Activated CD8-positive, alpha-beta memory T cell treated with anti-CD3 and anti-CD28 coated beads for 48 hours (primary cell): ENCODE measurements around the gene ACOT2.
"Not testable (repeated sequence)": the region's sequence is repeated elsewhere in the genome, so short reads cannot be mapped to it uniquely, and the experiment has no call there.

ENCODE experiments used
- DNase-seq, 3 experiments: peaks; one replicate each; pipeline ENCODE4 v3.0.0-alpha.2; 2020; ENCODE audit warnings: low read depth in 2 of 3, low spot score in 2 of 3

Gene ACOT2

DNA sequence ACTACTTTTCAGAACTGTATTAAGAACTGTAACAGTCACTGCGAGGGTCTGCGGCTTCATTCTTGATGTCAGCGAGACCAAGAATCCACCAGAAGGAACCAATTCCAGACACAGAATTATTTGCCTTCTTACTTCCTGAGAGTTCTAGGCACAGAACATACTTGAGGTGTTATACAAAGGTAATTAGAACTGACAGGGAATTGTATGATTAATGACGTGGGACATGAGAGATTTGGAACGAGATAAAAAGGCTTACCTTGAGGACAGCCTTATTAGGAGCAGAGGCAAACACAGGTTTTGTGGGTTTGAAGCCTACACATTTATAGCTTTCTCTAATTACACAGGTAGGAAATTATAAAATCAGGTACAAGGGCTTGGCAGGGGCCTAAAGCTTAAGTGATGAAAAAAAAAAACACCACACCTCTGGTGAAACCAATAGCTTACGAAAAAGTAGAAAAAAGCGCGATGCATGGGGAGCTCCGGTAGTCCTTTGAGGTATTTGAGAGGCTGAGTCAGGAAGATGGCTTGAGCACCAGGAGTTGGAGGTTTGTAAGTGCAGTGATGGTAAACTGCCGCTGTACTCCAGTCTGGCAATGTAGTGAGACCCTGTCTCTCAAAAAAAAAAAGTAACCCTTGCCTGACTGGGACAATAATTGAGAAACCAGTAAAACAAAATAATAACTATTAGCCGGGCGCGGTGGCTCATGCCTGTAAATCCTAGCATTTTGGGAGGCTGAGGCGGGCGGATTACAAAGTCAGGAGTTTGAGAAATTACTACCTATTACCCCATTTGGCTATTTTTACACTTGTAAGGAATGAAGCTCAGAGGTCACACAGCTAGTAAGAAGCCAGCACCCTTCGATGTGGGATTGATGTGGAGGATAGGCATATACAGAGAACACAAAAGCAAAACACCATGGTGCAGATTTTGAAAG is 795 bp upstream of the ACOT2 start:
- no peak for DNase-seq

GRCh38 chr14:73568886-73569184 is 178 bp upstream of the ACOT2 start:
- DNase-seq: not testable (repeated sequence)

GRCh38 chr14:73570913-73571312 is 1.9 kb downstream of the ACOT2 start:
- DNase-seq: peak in 2 of 3 experiments; percentile 27 to 39

DNA sequence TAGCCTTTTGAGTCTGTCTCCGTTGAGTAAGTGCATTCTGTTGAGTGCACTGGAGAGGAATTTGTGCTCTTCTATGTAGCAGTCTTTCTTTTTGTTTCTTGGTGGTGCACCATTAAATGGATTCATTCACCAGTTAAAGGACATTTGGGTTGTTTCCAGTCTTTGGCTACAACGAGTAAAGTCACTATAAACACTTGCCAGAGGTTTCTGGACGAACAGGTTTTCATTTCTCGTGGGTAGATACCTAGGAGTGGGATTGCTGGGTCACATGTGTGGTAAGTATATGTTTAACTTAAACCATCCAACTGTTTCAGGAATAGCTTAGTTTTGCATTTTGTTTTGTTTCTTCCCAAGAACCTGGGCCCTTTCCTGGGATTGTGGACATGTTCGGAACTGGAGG is 4.0 kb downstream of the ACOT2 start:
- not testable (repeated sequence) for DNase-seq

DNA sequence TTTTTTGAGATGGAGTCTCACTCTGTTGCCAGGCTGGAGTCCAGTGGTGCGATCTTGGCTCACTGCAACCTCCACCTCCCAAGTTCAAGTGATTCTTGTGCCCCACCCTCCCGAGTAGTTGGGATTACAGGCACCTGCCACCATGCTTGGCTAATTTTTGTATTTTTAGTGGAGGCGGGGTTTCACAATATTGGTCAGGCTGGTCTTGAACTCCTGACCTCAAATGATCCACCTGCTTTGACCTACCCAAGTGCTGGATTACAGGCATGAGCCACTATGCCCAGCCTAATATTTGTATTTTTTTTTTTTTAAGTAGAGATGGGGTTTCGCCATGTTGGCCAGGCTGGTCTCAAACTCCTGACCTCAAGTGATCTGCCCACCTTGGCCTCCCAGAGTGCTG is 4.7 kb downstream of the ACOT2 start:
- not testable (repeated sequence) for DNase-seq

- DNase-seq: not testable (repeated sequence)
Observed at GRCh38 chr14:73574251-73574650, 5.2 kb downstream of the ACOT2 start.

GRCh38 chr14:73576391-73576790 is 7.4 kb downstream of the ACOT2 start:
- DNase-seq: no peak

GRCh38 chr14:73577214-73577613 is 8.2 kb downstream of the ACOT2 start:
- not testable (repeated sequence) for DNase-seq

- DNase-seq: not testable (repeated sequence)
Observed at GRCh38 chr14:73582102-73582979, 13.3 kb downstream of the ACOT2 start.

- DNase-seq: no peak
Observed at GRCh38 chr14:73588695-73589094, 19.7 kb downstream of the ACOT2 start.

DNA sequence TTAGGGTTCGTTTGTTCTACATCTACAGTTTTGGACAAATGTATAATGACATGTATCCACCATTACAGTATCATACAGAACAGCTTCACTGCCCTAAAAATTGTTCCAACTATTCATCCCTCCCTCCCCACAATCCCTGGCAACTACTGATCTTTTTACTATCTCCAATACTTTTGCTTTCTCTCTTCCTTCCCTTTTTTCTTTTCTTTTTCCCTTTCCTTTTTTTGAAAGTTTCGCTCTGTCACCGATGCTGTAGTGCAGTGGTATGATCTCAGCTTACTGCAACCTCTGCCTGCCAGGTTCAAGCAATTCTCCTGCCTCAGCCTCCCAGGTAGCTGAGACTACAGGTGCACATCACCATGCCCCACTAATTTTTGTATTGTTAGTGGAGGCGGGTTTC is 20.1 kb downstream of the ACOT2 start:
- DNase-seq: no peak

- DNase-seq: not testable (repeated sequence)
Observed at GRCh38 chr14:73590673-73591004, 21.6 kb downstream of the ACOT2 start.

GRCh38 chr14:73591690-73592449 is 22.9 kb downstream of the ACOT2 start, which contains the start of gene ACOT4:
Gene ACOT4, plus strand, starts transcription at chr14:73591873. Its CDS starts 87 bp downstream, at chr14:73591960.
- DNase-seq: no peak

DNA sequence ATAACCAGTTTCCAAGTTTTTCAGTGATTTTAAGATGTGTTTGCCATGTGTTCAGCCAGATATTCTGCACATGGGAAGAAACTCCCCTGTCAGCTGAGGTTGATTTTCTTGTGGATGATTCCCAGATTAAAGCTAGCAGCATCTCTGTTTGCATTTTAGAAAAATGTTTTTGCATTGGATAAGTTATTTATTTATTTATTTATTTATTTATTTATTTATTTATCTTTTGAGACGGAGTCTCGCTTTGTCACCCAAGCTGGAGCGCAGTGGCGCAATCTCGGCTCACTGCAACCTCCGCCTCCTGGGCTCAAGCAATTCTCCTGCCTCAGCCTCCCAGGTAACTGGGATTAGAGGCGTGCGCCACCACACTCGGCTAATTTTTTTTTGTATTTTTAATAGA is 25.5 kb downstream of the ACOT2 start:
- no peak for DNase-seq

GRCh38 chr14:73599499-73599898 is 30.5 kb downstream of the ACOT2 start:
- no peak for DNase-seq

- DNase-seq: no peak
Observed at GRCh38 chr14:73602994-73603393, 34.0 kb downstream of the ACOT2 start.

DNA sequence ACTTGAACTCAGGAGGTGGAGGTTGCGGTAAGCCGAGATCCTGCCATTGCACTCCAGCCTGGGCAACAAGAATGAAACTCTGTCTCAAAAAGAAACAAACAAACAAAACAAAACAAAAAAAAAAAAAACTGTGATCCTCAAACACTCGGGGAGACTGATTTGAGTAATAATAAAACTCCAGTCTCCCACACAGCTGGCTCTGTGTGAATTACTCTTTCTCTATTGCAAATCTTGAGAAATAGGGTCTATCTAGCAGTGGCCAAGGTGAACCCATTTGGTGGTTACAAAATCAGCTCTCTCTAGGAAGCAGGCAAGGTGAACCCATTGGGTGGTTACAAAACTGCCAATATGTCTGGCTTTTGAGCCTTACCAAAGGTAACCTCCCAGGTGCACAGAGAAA is 37.3 kb downstream of the ACOT2 start:
- DNase-seq: no peak

DNA sequence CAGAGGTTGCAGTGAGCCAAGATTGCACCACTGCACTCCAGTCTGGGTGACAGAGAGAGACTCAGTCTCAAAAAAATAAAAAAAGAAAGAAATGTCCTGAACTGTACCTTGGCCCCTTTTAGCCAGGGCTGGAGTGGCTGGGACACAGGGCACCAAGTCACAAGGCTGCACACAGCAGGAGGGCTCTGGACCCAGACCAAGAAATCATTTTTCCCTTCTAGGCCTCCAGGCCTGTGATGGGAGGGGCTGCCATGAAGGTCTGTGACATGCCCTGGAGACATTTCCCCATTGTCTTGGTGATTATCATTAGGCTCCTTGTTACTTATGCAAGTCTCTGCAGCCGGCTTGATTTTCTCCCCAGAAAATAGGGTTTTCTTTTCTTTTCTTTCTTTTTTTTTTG is 38.2 kb downstream of the ACOT2 start:
- DNase-seq: no peak

DNA sequence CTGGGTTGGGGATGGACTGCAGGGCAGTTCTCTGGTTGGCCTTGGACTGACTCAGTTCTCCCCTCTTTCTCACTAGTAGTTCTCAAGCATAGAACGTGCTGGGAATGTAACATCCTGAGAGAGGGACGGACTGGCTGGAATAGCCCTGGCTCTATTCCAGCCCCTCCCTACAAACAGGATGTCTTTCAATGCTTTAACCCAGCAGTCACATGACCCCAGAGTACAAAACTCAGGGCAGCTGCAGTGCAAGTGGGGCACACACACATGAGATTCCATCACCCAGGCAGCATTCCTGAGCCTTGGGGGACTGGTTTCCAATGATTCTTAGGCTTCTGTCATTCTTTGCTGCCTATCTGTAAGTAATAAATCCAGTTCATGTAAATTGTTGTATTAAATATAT is 41.7 kb downstream of the ACOT2 start:
- no peak for DNase-seq

DNA sequence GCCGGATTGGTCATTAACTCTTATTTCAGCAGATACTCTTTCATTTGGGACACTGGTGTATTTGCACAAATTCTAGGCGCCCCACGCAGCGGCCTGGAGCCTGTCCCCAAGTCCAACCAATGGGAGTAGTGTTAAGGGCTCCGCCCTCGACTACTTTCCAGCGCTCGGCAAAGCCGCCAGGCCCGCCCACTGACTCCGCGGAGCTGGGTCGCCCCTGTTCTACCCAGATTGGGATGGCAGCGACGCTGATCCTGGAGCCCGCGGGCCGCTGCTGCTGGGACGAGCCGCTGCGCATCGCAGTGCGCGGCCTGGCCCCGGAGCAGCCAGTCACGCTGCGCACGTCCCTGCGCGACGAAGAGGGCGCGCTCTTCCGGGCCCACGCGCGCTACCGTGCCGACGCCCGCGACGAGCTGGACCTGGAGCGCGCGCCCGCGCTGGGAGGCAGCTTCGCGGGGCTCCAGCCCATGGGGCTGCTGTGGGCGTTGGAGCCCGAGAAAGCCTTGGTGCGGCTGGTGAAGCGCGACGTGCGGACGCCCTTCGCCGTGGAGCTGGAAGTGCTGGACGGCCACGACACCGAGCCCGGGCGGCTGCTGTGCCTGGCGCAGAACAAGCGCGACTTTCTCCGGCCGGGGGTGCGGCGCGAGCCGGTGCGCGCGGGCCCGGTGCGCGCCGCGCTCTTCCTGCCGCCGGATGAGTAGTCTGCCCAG is 43.5 kb downstream of the ACOT2 start, which contains the start of gene ACOT6:
Gene ACOT6, plus strand, starts transcription at position 179 of the 707 bp plus-strand sequence. Its CDS starts 55 bp downstream, at position 234.
- DNase-seq: peak; percentile 30 to 42 (median 40)

DNA sequence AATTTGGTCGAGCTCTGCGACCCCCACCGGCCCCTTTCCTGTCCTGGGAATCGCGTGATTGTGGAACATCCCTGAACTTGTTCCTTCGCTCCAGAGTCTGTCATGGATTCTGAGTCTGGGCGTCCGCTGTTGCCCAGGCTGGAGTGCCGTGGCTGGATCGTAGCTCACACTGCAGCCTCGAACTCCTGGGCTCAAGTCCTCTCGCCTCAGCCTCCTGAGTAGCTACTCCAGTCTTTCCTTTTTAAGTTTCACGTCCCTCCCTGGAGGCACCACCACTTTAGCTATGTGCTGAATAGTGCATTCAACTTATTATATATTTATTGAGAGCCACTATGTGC is 44.0 kb downstream of the ACOT2 start:
- DNase-seq: no peak
